Liver (tissue), 9 donors: ENCODE results near the gene EPGN. TPM values are rescaled to one million over a fixed set of nuclear protein-coding genes. Genes with fewer than 3 reads are reported as not detected.

Experiments
- DNase-seq: peaks from one replicate; pipeline ENCODE4 v3.0.0-alpha.2; 2017; ENCODE audit warnings: low spot score
- H3K27ac ChIP-seq, 2 donors: one replicate each; pipeline ENCODE4 v1.7.0; 2013; ENCODE audit warnings: inconsistent platforms in 2 of 2, low read length in 2 of 2, control low read depth in 1 of 2, low read depth in 1 of 2, mild to moderate bottlenecking in 1 of 2
- H3K27me3 ChIP-seq, 4 donors: one replicate each; pipeline versions ENCODE4 v1.6.1 to v1.7.0; 2013; ENCODE audit warnings: low read length in 3 of 4, inconsistent platforms in 1 of 4, mild to moderate bottlenecking in 1 of 4, moderate library complexity in 1 of 4; ENCODE audit not compliant: control insufficient read depth in 4 of 4, insufficient read depth in 4 of 4
- H3K36me3 ChIP-seq, 4 donors: one replicate each; pipeline versions ENCODE4 v1.6.1 to v1.7.0; 2013; ENCODE audit warnings: low read length in 3 of 4, mild to moderate bottlenecking in 3 of 4, low read depth in 1 of 4, moderate library complexity in 1 of 4; ENCODE audit not compliant: control insufficient read depth in 4 of 4, insufficient read depth in 3 of 4
- H3K4me1 ChIP-seq, 4 donors: one replicate each; pipeline versions ENCODE4 v1.6.1 to v1.7.0; 2013; ENCODE audit warnings: low read length in 3 of 4, mild to moderate bottlenecking in 3 of 4, moderate library complexity in 1 of 4; ENCODE audit not compliant: control insufficient read depth in 4 of 4, insufficient read depth in 4 of 4
- H3K4me3 ChIP-seq, 3 donors: one replicate each; pipeline versions ENCODE4 v1.6.1 to v1.7.0; 2013; ENCODE audit warnings: low read length in 3 of 3, control low read depth in 1 of 3, low read depth in 1 of 3, mild to moderate bottlenecking in 1 of 3
- H3K9ac ChIP-seq, 2 donors: one replicate each; pipeline ENCODE4 v1.7.0; 2013; ENCODE audit warnings: low read length in 2 of 2, mild to moderate bottlenecking in 2 of 2, moderate library complexity in 2 of 2, control low read depth in 1 of 2, low read depth in 1 of 2
- H3K9me3 ChIP-seq, 4 donors: one replicate each; pipeline versions ENCODE4 v1.6.1 to v1.7.0; 2013; ENCODE audit warnings: low read length in 3 of 4; ENCODE audit not compliant: control insufficient read depth in 4 of 4
- EGR1 ChIP-seq, 2 donors: IDR thresholded peaks; 2 replicates each; pipeline ENCODE4 v1.6.1; 2016 to 2018; ENCODE audit warnings: antibody characterized with exemption in 2 of 2, low read depth in 2 of 2
- FOXA1 ChIP-seq: IDR thresholded peaks from 2 replicates; pipeline ENCODE4 v1.6.1; 2016; ENCODE audit warnings: antibody characterized with exemption
- FOXA2 ChIP-seq: IDR thresholded peaks from 2 replicates; pipeline ENCODE4 v1.6.1; 2016; ENCODE audit warnings: antibody characterized with exemption
- GABPA ChIP-seq, 2 donors: IDR thresholded peaks in 1 of 2; conservative IDR thresholded peaks in 1 of 2; 2 replicates each; pipeline ENCODE4 v1.6.1; 2016; ENCODE audit warnings: antibody characterized with exemption in 2 of 2, mild to moderate bottlenecking in 1 of 2, moderate library complexity in 1 of 2
- HNF4A ChIP-seq, 2 donors: conservative IDR thresholded peaks; 2 replicates each; pipeline ENCODE4 v1.6.1; 2016; ENCODE audit warnings: antibody characterized with exemption in 2 of 2, mild to moderate bottlenecking in 2 of 2
- HNF4G ChIP-seq: IDR thresholded peaks from 2 replicates; pipeline ENCODE4 v1.6.1; 2016; ENCODE audit warnings: antibody characterized with exemption
- JUND ChIP-seq, 2 donors: IDR thresholded peaks; 2 replicates each; pipeline ENCODE4 v1.6.1; 2016; ENCODE audit warnings: antibody characterized with exemption in 2 of 2
- NR2F2 ChIP-seq: IDR thresholded peaks from 2 replicates; pipeline ENCODE4 v1.6.1; 2016; ENCODE audit warnings: antibody characterized with exemption
- RAD21 ChIP-seq, 2 donors: IDR thresholded peaks; 2 replicates each; pipeline ENCODE4 v1.6.1; 2016; ENCODE audit warnings: antibody characterized with exemption in 2 of 2, mild to moderate bottlenecking in 2 of 2
- RXRA ChIP-seq, 2 donors: IDR thresholded peaks; 2 replicates each; pipeline ENCODE4 v1.6.1; 2017 to 2018; ENCODE audit warnings: antibody characterized with exemption in 2 of 2, mild to moderate bottlenecking in 1 of 2
- SP1 ChIP-seq: IDR thresholded peaks from 2 replicates; pipeline ENCODE4 v1.6.1; 2018; ENCODE audit warnings: antibody characterized with exemption, mild to moderate bottlenecking
- TAF1 ChIP-seq: conservative IDR thresholded peaks from 2 replicates; pipeline ENCODE4 v1.6.1; 2016; ENCODE audit warnings: antibody characterized with exemption, mild to moderate bottlenecking
- YY1 ChIP-seq: IDR thresholded peaks from 2 replicates; pipeline ENCODE4 v1.6.1; 2016; ENCODE audit warnings: antibody characterized with exemption, mild to moderate bottlenecking
- WGBS: extraction: QIAGEN DNeasy Blood & Tissue Kit; methylation state at CpG from one replicate; pipeline ENCODE4 v1.1.7; 2013; 5-methylcytosine and 5-hydroxymethylcytosine counted together
- polyA plus RNA-seq, 2 donors: library from polyadenylated mRNA; stranded (reverse) in 1 of 2; unstranded in 1 of 2; fragments of 200-250 nt in 1 of 2; fragments of >200 nt in 1 of 2; fragmentation: Nextera tagmentation in 1 of 2; extraction: Ambion mirVana in 1 of 2; gene quantifications; one replicate each; pipeline versions ENCODE4 v1.2.1 to v1.2.3, GENCODE V29; 2013 to 2015
- total RNA-seq, 2 donors: library from RNA; depleted of rRNA; stranded (reverse); fragments of >200 nt; gene quantifications; one replicate each; pipeline ENCODE4 v1.2.3, GENCODE V29; 2014
- TF ChIP-seq, protein P1 (sequence below): IDR thresholded peaks from 2 replicates; pipeline ENCODE4 v1.6.1; 2016; ENCODE audit warnings: antibody characterized with exemption
- TF ChIP-seq, protein P2 (sequence below): IDR thresholded peaks from 2 replicates; pipeline ENCODE4 v1.6.1; 2016; ENCODE audit warnings: antibody characterized with exemption
- TF ChIP-seq, protein P3 (sequence below): fragments of 150-350 bp; IDR thresholded peaks from 2 replicates; pipeline ENCODE4 v1.5.1; 2017; ENCODE audit warnings: improper control_type of control experiment, low read depth, low read length; ENCODE audit not compliant: missing input control
- TF ChIP-seq, protein P4 (sequence below): IDR thresholded peaks from 2 replicates; pipeline ENCODE4 v1.6.1; 2016; ENCODE audit warnings: antibody characterized with exemption
- TF ChIP-seq, protein P5 (sequence below): IDR thresholded peaks from 2 replicates; pipeline ENCODE4 v1.6.1; 2016; ENCODE audit warnings: antibody characterized with exemption, mild to moderate bottlenecking
- donor health status: healthy.
- donor health status: healthy.
- donor health status: healthy.
- donor health status: healthy.
- donor health status: healthy.

The EPGN gene
- total and polyA plus RNA-seq, 4 donors = 0.09 to 0.75 TPM; not detected in 2

DNA sequence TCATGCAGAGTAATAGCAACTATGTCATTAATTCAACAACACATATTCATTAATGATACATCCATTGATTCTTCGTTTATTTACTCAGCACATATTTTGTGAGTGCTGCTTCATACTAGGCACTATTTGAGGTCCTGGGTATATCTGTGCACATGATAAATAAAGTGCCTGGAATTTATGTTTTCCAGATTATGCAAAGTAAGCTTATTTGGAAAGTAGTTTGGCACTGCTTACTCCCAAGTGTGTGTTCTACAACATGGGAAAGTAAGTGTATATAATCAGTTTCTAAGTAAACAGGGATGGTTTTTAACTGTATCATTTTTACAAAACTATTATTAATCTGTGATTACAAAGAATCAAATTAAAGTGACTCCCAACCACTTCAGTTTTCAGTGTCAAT lies 16.8 kb upstream of the EPGN start:
- Histone ChIP-seq H3K36me3 (no peaks in the 10 kb centered on the region), H3K4me3 (no peak overlapping the region), H3K27me3 (no peaks in the 10 kb centered on the region), H3K4me1 (no peaks in the 10 kb centered on the region), H3K9me3 (no peaks in the 10 kb centered on the region), H3K9ac (no peak overlapping the region), H3K27ac (no peak overlapping the region)
- 93% methylated on average over 1 of the region's 1 CpG for WGBS
- DNase-seq = no peak
- TF ChIP-seq HNF4A (conservative IDR thresholded peaks at IDR 0.05) (no peak), FOXA2 (no peak), FOXA1 (no peak), JUND (IDR thresholded peaks at IDR 0.05) (no peak), RAD21 (IDR thresholded peaks at IDR 0.05) (no peak), SP1 (no peak), NR2F2 (no peak), YY1 (no peak)
- TF ChIP-seq, protein P1, sequence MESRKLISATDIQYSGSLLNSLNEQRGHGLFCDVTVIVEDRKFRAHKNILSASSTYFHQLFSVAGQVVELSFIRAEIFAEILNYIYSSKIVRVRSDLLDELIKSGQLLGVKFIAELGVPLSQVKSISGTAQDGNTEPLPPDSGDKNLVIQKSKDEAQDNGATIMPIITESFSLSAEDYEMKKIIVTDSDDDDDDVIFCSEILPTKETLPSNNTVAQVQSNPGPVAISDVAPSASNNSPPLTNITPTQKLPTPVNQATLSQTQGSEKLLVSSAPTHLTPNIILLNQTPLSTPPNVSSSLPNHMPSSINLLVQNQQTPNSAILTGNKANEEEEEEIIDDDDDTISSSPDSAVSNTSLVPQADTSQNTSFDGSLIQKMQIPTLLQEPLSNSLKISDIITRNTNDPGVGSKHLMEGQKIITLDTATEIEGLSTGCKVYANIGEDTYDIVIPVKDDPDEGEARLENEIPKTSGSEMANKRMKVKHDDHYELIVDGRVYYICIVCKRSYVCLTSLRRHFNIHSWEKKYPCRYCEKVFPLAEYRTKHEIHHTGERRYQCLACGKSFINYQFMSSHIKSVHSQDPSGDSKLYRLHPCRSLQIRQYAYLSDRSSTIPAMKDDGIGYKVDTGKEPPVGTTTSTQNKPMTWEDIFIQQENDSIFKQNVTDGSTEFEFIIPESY = no peak

DNA sequence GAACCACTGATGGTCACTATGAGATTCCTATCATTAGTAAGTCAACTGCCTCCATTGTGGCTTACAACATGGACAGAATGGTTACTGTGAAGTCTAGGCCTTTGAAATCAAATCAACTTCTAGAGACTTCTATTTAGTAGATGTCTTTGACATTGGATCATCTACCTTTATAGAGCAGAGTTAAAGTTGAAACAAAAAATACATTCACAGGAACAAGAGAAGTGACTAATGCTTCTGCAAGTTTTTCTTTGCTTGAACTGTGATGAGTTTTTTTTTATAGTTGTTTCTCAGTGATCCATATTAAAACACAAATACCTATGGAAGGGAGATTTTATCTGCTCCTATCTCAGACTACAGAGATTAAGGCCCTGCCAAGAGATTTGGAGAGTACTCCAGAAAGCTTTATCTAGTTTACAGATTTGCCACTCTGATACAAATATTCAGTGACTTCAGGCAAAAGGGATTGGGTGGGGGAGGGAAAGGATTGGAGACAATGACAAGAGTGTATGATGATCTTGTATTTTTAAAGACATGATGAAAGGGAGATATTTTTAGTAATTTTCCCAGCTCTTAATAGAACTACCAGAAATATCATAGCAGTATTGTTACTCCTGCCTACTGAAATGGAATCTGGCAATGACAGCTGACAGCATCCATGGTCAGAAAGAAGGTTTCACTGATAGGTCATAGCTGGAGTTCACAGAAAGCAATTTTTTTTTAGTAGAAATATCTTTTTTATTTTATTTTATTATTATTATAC lies 16.0 kb upstream of the EPGN start:
- H3K4me3 ChIP-seq = no peak overlapping the region
- no peak overlapping the region for H3K27ac ChIP-seq
- no peaks in the 10 kb centered on the region for H3K4me1 ChIP-seq
- TF ChIP-seq HNF4G (no peak), RAD21 (IDR thresholded peaks at IDR 0.05) (no peak), SP1 (no peak), RXRA (IDR thresholded peaks at IDR 0.05) (no peak), JUND (IDR thresholded peaks at IDR 0.05) (no peak), YY1 (no peak), FOXA1 (no peak), NR2F2 (no peak), EGR1 (IDR thresholded peaks at IDR 0.05; ENCODE audit: low read depth in 2 of 2) (no peak), FOXA2 (no peak), GABPA (IDR thresholded peaks at IDR 0.05 in 1 of 2, conservative IDR thresholded peaks at IDR 0.05 in 1 of 2) (no peak), TAF1 (no peak), HNF4A (conservative IDR thresholded peaks at IDR 0.05) (no peak)
- TF ChIP-seq, protein P2, sequence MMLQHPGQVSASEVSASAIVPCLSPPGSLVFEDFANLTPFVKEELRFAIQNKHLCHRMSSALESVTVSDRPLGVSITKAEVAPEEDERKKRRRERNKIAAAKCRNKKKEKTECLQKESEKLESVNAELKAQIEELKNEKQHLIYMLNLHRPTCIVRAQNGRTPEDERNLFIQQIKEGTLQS = no peak
- TF ChIP-seq, protein P3, sequence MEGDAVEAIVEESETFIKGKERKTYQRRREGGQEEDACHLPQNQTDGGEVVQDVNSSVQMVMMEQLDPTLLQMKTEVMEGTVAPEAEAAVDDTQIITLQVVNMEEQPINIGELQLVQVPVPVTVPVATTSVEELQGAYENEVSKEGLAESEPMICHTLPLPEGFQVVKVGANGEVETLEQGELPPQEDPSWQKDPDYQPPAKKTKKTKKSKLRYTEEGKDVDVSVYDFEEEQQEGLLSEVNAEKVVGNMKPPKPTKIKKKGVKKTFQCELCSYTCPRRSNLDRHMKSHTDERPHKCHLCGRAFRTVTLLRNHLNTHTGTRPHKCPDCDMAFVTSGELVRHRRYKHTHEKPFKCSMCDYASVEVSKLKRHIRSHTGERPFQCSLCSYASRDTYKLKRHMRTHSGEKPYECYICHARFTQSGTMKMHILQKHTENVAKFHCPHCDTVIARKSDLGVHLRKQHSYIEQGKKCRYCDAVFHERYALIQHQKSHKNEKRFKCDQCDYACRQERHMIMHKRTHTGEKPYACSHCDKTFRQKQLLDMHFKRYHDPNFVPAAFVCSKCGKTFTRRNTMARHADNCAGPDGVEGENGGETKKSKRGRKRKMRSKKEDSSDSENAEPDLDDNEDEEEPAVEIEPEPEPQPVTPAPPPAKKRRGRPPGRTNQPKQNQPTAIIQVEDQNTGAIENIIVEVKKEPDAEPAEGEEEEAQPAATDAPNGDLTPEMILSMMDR = no peak
- TF ChIP-seq, protein P4, sequence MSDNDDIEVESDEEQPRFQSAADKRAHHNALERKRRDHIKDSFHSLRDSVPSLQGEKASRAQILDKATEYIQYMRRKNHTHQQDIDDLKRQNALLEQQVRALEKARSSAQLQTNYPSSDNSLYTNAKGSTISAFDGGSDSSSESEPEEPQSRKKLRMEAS = no peak
- TF ChIP-seq, protein P5, sequence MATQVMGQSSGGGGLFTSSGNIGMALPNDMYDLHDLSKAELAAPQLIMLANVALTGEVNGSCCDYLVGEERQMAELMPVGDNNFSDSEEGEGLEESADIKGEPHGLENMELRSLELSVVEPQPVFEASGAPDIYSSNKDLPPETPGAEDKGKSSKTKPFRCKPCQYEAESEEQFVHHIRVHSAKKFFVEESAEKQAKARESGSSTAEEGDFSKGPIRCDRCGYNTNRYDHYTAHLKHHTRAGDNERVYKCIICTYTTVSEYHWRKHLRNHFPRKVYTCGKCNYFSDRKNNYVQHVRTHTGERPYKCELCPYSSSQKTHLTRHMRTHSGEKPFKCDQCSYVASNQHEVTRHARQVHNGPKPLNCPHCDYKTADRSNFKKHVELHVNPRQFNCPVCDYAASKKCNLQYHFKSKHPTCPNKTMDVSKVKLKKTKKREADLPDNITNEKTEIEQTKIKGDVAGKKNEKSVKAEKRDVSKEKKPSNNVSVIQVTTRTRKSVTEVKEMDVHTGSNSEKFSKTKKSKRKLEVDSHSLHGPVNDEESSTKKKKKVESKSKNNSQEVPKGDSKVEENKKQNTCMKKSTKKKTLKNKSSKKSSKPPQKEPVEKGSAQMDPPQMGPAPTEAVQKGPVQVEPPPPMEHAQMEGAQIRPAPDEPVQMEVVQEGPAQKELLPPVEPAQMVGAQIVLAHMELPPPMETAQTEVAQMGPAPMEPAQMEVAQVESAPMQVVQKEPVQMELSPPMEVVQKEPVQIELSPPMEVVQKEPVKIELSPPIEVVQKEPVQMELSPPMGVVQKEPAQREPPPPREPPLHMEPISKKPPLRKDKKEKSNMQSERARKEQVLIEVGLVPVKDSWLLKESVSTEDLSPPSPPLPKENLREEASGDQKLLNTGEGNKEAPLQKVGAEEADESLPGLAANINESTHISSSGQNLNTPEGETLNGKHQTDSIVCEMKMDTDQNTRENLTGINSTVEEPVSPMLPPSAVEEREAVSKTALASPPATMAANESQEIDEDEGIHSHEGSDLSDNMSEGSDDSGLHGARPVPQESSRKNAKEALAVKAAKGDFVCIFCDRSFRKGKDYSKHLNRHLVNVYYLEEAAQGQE = no peak
- TF ChIP-seq, protein P1 = no peak
- H3K9ac ChIP-seq = no peak overlapping the region
- no peaks in the 10 kb centered on the region for H3K36me3 ChIP-seq
- no peak for DNase-seq
- no peaks in the 10 kb centered on the region for H3K27me3 ChIP-seq
- H3K9me3 ChIP-seq = no peaks in the 10 kb centered on the region
